ENCODE results near the gene DNAAF2. TPM values are rescaled to one million over a fixed set of nuclear protein-coding genes. Genes with fewer than 3 reads are reported as not detected.

The DNAAF2 gene
- total and polyA plus RNA-seq, 2 of the 13 experiments (the other 11 are each of a cell fraction or from before 2014, with no cell fraction given) = 6.1 to 13.6 TPM

GRCh38 chr14:49620182-49621113, 14.6 kb downstream of the DNAAF2 start, which contains the start of the genes MGAT2 and RPL36AL (continued):
- no peak for TF ChIP-seq ZNF160 (CRISPR knock-in tag; IDR thresholded peaks at IDR 0.05)
- TF ChIP-seq GZF1 (CRISPR knock-in tag; IDR thresholded peaks at IDR 0.05) = 0 out of 2 replicates have a peak, but pooled peaks have one; percentile 27
- no peak for TF ChIP-seq RAD51 (IDR thresholded peaks at IDR 0.05; ENCODE audit: borderline replicate concordance)
- no peak for TF ChIP-seq ZBTB1 (CRISPR knock-in tag; IDR thresholded peaks at IDR 0.05; ENCODE audit: borderline replicate concordance)
- TF ChIP-seq JDP2 (CRISPR knock-in tag; IDR thresholded peaks at IDR 0.05; ENCODE audit: borderline replicate concordance) = no peak
- TF ChIP-seq, protein P1, sequence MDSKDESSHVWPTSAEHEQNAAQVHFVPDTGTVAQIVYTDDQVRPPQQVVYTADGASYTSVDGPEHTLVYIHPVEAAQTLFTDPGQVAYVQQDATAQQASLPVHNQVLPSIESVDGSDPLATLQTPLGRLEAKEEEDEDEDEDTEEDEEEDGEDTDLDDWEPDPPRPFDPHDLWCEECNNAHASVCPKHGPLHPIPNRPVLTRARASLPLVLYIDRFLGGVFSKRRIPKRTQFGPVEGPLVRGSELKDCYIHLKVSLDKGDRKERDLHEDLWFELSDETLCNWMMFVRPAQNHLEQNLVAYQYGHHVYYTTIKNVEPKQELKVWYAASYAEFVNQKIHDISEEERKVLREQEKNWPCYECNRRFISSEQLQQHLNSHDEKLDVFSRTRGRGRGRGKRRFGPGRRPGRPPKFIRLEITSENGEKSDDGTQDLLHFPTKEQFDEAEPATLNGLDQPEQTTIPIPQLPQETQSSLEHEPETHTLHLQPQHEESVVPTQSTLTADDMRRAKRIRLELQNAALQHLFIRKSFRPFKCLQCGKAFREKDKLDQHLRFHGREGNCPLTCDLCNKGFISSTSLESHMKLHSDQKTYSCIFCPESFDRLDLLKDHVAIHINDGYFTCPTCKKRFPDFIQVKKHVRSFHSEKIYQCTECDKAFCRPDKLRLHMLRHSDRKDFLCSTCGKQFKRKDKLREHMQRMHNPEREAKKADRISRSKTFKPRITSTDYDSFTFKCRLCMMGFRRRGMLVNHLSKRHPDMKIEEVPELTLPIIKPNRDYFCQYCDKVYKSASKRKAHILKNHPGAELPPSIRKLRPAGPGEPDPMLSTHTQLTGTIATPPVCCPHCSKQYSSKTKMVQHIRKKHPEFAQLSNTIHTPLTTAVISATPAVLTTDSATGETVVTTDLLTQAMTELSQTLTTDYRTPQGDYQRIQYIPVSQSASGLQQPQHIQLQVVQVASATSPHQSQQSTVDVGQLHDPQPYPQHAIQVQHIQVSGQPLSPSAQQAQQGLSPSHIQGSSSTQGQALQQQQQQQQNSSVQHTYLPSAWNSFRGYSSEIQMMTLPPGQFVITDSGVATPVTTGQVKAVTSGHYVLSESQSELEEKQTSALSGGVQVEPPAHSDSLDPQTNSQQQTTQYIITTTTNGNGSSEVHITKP (CRISPR knock-in tag; IDR thresholded peaks at IDR 0.05; ENCODE audit: low read depth) = no peak
- TF ChIP-seq HNRNPH1 (optimal IDR thresholded peaks at IDR 0.05; ENCODE audit: low read depth, low read length) = no peak
- TF ChIP-seq ZNF550 (CRISPR knock-in tag; IDR thresholded peaks at IDR 0.05; ENCODE audit: borderline replicate concordance) = no peak
- TF ChIP-seq ZFP36L1 (CRISPR knock-in tag; IDR thresholded peaks at IDR 0.05) = no peak
- TF ChIP-seq ZNF225 (CRISPR knock-in tag; IDR thresholded peaks at IDR 0.05) = no peak; the same call in 1 of the 2 replicates
- no peak; the same call in 1 of the 2 replicates for TF ChIP-seq ZSCAN21 (CRISPR knock-in tag; IDR thresholded peaks at IDR 0.05; ENCODE audit: borderline replicate concordance)
- peak; percentile 24; the same call in 1 of the 2 replicates for TF ChIP-seq NFAT5 (CRISPR knock-in tag; IDR thresholded peaks at IDR 0.05)
- peak; percentile 31 for TF ChIP-seq ZNF768 (CRISPR knock-in tag; IDR thresholded peaks at IDR 0.05)
- TF ChIP-seq CEBPB (IDR thresholded peaks at IDR 0.05; ENCODE audit: borderline replicate concordance, low read depth, low read length) = no peak
- peak; percentile 27; the same call in 1 of the 2 replicates for TF ChIP-seq ZBTB26 (CRISPR knock-in tag; IDR thresholded peaks at IDR 0.05; ENCODE audit: borderline replicate concordance)
- no peak; the same call in 1 of the 2 replicates for TF ChIP-seq FOXA3 (CRISPR knock-in tag; IDR thresholded peaks at IDR 0.05)
- TF ChIP-seq SMYD3 (CRISPR knock-in tag; IDR thresholded peaks at IDR 0.05) = no peak
- peak; percentile 84 for TF ChIP-seq SAP130 (CRISPR knock-in tag; IDR thresholded peaks at IDR 0.05; ENCODE audit: low read depth)
